ENCODE measurements around the gene NUAK1.

The NUAK1 gene

GRCh38 chr12:106084014-106084671 lies 54.6 kb downstream of the NUAK1 start:
- in situ Hi-C loops (cut with MboI; ENCODE audit: low sequenced_read_pairs, unreplicated experiment) = no loop called here
- DNase-seq (ENCODE audit: low spot score) = no peak
- TF ChIP-seq, protein P1, sequence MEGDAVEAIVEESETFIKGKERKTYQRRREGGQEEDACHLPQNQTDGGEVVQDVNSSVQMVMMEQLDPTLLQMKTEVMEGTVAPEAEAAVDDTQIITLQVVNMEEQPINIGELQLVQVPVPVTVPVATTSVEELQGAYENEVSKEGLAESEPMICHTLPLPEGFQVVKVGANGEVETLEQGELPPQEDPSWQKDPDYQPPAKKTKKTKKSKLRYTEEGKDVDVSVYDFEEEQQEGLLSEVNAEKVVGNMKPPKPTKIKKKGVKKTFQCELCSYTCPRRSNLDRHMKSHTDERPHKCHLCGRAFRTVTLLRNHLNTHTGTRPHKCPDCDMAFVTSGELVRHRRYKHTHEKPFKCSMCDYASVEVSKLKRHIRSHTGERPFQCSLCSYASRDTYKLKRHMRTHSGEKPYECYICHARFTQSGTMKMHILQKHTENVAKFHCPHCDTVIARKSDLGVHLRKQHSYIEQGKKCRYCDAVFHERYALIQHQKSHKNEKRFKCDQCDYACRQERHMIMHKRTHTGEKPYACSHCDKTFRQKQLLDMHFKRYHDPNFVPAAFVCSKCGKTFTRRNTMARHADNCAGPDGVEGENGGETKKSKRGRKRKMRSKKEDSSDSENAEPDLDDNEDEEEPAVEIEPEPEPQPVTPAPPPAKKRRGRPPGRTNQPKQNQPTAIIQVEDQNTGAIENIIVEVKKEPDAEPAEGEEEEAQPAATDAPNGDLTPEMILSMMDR (IDR thresholded peaks at IDR 0.05; ENCODE audit: borderline replicate concordance, control extremely low read depth, extremely low read depth, insufficient read depth, missing control alignments) = no peak

- in situ Hi-C loops (cut with MboI; ENCODE audit: low sequenced_read_pairs, unreplicated experiment) = no loop called here
- no peak for DNase-seq (ENCODE audit: low spot score)
- TF ChIP-seq, protein P1 (IDR thresholded peaks at IDR 0.05; ENCODE audit: borderline replicate concordance, control extremely low read depth, extremely low read depth, insufficient read depth, missing control alignments) = no peak
Observed at GRCh38 chr12:106082216-106083175, 56.3 kb downstream of the NUAK1 start.

DNA sequence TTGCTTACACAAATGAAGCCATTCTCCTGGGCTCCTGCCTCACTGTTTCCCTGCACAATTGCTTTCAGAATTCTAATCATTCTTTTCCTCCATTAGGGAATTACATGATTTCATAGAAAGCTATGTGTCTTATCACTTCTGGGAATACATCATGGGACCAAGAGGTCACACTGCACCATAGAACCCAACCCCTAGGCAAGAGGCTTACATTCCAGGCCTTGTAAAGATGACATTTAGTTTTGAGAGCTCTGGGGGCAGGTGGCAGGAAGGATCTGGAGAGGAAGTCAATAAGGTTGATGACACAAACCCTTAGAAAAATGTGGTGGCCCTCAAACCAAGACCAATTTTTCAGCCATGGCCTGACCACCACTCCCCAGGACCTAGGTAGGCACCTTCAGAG lies 57.1 kb downstream of the NUAK1 start:
- no peak for DNase-seq (ENCODE audit: low spot score)
- TF ChIP-seq, protein P1 (IDR thresholded peaks at IDR 0.05; ENCODE audit: borderline replicate concordance, control extremely low read depth, extremely low read depth, insufficient read depth, missing control alignments) = no peak
- in situ Hi-C loops (cut with MboI; ENCODE audit: low sequenced_read_pairs, unreplicated experiment) = no loop called here

DNA sequence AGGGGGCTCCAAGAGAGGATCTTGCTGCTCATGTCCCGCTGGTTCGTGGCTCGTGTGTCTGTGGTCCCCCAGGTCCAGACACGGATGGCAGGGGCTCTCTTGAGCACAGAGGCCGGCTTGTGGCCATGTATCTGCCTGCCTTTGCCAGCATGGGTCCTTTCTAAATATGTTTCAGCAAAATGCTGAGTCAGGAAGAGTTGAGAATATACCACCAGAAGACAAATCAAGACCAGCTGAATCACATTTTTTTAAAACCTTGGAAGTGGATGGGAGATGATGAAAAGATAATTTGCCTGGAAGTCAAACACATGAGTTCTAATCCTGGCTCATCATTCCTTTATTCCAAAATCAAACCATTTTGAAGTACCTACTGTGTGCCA lies 58.0 kb downstream of the NUAK1 start:
- TF ChIP-seq, protein P1 (IDR thresholded peaks at IDR 0.05; ENCODE audit: borderline replicate concordance, control extremely low read depth, extremely low read depth, insufficient read depth, missing control alignments) = no peak
- in situ Hi-C loops (cut with MboI; ENCODE audit: low sequenced_read_pairs, unreplicated experiment) = no loop called here
- no peak for DNase-seq (ENCODE audit: low spot score)

DNA sequence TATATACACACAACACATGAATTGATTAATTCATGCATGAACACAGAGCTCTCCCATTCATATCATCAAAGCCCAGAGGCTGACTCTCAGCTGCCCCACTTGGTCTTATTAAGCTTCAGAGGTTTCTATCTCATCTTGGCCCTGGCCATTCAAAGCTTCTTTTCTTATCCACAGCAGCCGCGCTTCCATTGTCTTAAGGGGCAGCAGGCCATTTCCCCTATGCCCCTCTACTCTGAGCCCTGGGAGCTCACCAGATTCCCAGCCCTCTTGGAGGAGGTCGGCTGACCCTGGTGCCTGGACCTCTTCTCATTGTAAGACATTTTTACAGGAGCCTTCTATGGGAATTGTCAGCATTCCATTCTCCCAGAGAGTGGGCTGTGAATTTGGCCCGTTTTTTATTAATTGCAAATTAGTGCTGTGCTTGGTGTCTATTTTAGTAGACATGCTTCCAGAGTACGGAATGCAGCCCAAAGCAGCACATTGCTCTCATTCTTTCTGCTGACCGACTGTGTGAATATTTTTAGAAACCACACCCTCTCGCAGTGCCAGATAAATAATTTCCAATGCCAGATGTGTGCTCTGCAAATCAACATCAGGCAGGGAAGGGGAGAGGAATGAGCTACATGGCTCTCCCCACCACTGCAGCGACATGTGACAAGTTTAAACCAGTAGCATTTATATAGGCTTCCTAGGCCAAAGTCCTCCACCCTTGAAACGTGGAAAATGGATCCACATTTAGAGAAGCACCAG lies 58.5 kb downstream of the NUAK1 start:
- DNase-seq (ENCODE audit: low spot score) = no peak
- in situ Hi-C loops (cut with MboI; ENCODE audit: low sequenced_read_pairs, unreplicated experiment) = no loop called here
- TF ChIP-seq, protein P1 (IDR thresholded peaks at IDR 0.05; ENCODE audit: borderline replicate concordance, control extremely low read depth, extremely low read depth, insufficient read depth, missing control alignments) = no peak

DNA sequence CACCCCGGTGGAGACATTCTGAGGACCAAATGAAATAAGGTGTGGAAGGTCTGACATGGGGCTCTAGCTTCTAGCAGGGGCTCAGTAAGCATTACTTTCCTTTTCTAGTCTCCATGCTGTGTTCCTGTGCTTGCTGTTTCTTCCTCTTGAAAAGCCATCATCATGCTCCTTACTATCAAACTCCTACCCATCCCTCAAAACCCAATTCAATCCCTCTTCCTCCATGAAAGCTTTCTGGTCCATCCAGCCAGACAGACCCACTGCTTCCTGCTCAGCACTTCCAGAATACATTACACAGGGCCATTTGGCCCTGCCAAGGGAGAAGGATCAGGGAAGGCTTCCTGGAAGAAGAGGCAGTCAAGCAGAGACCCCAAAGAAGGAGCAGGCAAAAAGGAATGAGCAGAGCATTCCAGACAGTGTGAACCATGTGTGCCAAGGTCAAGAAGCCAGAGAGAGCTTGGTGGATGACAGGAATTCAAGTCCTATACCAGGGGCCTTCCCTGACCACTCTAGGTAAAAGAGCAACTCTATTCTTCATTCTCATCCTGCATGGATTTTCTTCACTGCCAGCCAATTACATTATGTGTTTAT lies 59.5 kb downstream of the NUAK1 start:
- DNase-seq (ENCODE audit: low spot score) = no peak
- TF ChIP-seq, protein P1 (IDR thresholded peaks at IDR 0.05; ENCODE audit: borderline replicate concordance, control extremely low read depth, extremely low read depth, insufficient read depth, missing control alignments) = no peak
- in situ Hi-C loops (cut with MboI; ENCODE audit: low sequenced_read_pairs, unreplicated experiment) = no loop called here
